HG03039 (cell line): Measurements from ENCODE around the gene KCNJ6.

ENCODE experiments used
- ATAC-seq: cut with Tn5 transposase; IDR thresholded peaks from one replicate; pipeline ENCODE4 v1.9.1; 2021; ENCODE audit warnings: mild to moderate bottlenecking, moderate library complexity; ENCODE audit not compliant: unreplicated experiment

The KCNJ6 gene

DNA sequence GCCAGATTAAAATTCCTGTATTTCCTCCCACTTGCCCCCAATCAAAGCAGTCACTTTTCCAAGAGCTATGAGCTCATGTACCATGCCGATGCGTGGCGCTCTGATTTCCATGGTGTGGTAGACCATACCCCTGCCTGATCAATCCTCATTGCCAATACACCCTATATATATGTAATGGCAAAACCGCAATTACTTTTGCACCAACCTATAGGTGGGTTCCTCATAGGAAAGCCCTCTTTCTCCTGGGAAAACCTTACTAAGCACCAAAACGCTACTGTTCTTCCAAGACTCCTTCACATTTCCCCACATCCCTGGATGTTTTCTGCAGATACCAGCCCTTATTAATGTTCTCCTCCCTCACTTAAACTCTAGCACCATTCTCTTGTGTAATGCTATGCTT lies 11.0 kb downstream of the KCNJ6 start:
- ATAC-seq: no peak

DNA sequence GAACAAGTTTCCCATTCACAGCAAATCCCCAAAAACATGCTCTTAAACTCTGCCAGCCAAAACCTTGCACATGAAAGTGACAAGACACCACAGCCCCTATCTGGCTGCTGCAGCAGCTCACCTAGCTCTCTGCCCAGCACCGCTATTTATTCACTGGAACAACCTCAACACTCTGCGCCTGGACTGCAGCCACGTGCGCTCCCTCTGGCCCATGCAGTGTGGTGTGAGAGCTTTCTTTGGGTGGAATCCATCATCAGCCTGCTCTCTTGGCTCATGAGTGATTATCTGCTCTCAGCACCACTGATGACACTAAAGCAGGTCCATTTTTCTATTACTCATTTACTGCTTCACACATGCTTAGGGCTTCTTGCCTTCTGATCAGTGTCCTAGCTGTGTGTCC lies 11.4 kb downstream of the KCNJ6 start:
- ATAC-seq: no peak

DNA sequence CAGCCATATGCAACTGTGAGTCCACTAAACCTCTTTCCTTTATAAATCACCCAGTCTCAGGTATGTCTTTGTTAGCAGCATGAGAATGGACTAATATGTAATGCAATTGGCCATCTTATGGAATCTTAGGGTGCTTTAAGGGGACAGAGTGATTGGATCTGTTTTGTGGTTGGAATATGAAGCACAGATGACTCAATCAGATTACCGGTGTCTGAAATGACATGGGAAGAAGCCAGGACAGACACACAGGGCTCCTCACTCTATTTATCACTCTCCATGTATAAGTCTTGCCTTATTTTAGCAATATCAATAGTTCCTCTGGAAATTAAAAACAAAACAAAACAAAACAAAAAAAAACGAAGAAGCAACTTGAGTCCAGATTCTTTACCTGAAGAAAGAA lies 12.9 kb downstream of the KCNJ6 start:
- ATAC-seq: no peak

DNA sequence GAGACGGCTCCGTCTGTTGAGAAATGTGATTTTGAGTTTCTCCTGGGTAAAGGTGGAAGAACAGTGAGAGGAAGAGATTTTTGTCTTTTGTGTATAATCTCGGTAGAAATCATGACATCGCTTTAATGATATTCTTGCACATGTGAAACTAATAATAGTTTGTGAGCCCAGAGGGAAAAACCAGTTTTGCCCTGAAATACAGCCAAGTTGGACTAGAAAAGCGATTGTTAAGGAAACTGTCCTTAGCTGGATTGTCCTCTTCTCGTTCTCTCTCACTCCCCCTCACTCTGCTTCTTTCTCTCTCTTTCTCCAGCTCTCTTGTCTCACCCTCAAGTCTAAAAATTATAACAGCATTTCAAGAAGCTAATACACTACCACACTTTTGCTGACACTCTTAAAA lies 17.1 kb downstream of the KCNJ6 start:
- no peak for ATAC-seq

DNA sequence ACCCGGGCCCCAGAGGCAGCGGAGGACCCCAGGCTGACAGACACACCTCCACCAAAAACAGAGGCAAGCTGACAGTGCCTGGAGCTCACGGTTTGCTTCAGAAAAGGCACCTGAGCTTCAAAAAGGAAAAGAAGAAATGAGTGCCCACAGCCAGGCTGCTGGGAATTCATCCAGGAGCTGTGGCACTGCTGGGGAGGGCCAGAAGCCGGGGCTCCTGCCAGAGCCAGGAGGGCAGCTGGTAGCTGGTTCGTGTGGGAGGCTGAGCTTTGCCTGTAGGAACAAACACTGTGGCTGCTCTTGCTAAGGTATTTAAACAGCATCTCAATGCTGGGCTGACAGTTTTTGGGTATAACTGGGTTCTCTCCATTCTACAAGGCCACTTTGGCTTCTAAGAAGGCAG lies 19.5 kb downstream of the KCNJ6 start:
- ATAC-seq: no peak

DNA sequence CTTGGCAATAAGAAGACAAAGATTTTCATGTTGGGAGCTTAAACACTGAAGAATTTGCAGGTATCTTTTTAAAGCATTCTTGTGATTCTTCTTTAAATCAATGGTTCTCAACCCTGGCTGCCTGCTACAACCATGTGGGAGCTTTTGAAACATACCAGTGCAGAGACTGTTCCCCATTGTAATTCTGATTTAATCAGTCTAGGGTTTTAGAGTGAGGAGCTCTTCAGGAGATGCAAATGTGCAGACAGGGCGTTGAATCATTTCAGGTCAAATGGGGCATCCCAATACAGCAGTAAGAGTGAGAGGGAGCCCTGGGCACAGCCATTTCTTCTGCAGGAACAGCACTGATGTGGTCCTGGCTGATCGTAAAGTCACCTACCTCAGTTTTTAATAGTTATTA lies 24.3 kb downstream of the KCNJ6 start:
- ATAC-seq: no peak

DNA sequence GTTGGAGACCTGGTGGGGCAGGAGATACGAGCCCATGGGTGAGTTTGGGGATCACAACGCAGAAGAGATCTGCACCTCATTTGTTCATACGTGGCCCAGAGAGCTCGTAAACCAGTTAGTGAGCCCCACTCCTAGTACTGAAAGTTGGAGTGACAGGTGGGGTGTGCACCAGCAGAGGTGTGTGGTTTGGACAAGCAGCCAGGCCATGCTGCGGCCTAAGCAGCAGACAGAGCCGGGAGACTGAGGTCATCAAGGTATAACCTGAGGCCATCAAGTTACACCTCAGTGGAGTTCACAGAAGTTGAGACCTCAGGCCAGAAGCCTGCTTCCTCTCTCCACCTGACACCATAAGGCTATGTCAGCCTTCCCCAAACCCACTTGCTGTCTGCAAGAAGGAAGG lies 27.6 kb downstream of the KCNJ6 start:
- no peak for ATAC-seq

DNA sequence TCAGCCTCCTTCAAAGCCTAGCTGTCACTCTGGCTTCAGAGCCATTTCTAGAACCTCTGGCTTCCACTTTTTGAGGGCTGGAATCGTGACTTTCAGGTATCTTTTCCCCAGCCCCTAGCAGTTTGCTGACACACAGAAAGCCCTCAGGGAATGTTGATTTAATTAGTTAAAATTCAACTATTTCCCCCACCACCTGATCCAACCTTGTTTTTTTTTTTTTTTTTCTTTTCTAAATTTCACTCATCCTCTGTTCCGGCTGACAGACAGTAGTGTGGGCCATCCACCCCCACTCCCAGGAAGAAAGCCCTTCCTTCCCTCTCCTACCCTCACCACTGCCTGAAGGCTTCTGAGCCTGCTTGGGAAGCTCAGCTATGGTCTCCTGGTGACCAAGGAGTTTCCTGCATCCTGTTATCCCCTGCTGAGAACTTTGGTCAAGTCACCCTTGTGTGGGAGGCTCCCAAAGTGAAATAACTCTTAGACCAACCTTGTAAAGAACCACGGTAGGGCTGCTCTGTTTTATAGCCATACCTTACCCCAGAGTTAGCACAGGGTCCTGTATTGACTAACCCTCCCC lies 29.4 kb downstream of the KCNJ6 start:
- no peak for ATAC-seq

DNA sequence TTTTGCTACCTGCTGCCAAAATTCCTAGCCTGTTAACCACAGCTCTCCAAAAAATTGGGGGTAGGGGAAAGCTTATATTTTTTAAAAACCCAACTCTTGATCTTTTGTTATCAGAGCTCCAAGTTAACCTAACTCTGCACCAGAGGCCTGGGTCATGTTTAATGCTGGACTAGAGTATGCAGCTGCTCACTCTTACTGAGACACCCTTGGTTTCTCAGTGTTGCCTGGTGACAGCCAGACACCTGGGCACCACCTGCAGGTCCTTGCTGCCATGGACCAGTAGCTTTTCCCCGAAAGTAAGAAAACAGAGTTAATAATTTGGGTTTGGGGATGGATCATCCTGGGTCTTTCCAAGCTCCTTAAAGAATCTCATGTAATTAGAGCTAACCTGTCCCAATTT lies 30.1 kb downstream of the KCNJ6 start:
- ATAC-seq: no peak

DNA sequence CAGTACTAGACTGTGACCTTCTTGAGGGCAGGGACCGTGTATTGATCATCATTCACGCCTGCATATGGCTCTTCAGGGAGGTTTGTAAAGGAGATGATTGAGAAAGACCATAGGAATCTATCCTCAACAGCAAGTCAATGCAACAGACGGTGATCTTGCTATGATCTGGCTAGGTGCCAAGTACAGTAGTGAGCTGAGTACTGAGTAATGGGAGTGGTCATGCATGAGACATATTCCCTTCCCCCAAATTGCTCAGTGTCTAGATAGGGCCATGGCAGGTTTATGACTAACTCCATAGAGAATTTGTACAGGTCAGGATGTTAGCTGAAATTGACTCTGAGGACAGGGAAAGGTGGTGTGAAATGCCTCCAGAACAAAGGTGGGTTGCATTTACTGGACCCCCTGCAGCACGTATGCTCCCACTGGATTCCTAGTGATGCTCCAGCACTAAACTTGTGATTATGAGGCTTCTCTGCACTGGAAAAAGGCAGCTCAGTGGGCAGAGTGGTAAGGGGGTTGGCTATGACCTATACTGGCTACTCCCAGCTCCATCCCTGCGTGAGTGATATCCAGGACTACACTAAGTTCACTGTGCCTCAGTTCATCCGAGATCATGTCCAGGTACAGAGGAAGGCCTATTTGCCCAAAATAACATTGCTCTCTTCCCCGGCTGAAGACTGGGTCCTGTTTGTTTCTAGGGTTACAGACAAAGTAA lies 37.2 kb downstream of the KCNJ6 start:
- no peak for ATAC-seq

DNA sequence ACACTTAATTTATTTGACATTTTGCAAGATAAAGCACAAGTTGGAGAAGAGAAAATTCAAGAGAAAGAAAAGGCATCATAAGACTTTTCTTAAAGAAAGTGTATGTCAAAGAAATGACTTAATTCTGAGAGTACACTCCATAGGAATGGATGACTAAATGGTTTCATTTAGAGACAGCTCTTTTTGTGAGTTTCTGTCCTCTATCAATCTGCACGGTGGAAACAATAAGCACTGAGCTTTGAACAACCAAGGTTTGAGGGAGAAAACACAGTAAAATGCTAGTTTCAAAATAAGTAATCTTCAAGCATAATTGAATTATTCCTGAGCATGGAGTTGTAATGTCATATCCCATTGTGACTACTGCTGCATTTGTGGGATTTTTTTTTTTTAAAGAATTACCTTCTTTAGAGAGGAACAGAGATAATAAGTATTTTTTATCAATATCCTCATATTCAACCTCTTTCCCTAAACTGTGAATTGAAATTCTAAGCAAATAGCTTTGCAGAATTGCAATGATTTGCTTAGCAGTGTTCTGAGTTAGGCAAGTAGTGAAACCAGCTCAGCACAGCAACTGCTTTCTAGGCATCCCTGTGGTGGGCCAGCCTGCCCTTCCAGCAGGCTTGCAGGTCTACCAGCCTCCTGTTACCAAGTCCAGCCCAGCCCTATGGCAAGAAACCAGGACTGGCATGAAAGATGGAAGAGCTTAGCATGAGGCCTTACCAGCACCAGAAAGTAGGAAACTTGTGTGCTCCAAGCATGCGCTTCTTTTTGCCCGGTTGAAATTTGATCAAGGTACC lies 38.2 kb downstream of the KCNJ6 start:
- ATAC-seq: no peak

DNA sequence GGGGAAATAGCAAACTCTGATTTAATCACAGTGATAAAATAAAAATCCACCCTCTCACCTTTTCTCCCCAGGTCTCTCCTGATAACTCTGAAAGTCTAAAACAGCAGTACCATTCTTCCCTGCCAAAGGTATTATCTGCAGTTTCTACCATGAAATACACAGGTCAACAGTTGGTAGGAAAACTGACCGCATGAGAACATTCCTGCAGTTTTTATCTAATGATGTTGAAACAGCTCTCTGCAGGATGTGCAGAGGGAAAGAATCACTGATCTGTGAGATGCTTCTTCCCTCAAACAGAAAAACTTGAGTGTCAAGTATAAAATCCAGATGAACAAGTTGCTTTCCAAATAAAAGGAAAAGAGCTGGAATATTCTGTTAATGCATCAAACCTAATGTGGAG lies 39.1 kb downstream of the KCNJ6 start:
- ATAC-seq: no peak

DNA sequence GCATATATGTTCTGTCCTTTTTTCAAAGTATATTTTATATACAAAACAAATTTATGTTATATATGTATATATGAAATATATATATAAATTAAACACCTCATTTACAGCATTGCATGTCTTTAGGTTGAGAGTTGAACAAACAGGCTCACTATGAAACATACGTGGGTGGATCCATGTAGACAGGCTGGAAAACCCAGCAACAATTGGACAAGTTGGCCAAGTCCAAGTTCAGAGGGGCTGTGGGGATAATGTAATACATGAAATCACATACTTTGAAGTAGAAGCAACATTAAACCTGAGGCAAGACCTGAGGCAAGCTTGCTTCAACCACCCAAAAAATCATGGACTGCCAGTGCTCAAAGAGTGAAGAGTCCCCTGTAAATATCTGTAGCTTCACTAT lies 39.7 kb downstream of the KCNJ6 start:
- ATAC-seq: no peak

DNA sequence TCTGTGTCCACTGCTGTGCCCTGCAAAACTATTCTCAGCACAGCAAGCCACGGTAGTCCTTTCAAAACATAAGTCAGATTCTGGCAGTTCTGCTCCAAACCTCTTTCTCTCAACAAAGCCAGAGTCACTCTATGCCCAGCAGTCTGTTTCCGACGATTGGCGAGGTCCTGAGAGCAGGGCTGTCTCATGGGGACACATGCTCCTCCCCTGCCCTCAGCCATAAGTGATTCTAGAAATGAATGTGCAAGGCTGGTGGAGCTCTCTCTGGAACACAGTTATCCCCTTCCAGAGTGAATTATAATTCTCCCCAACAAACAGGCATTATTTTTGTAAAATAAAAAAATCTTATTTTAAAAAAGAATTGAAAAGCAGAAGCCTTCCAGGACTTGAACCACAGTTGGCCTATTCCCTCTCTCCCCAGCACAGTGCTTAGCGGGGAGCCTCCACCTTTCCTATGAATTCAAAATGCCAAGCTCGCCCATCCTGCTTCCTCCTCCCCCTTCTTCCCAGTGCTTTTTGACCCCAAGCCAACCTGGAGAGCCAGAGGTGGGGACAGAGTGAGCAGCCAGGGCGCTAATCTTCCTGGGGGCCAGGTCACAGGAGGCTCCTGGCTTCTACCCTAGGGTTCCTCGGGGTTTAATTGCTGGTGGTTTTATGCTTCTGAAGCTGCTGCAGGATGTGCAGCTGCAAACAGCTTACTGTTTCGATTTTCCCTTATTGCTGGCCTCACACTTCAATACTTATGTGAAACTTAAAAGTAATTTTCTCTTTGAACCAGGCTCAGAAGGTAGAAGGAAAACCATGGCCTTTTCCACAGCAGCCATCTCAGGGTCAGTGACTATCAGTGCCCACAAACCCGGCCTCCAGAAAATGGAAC lies 41.1 kb downstream of the KCNJ6 start:
- no peak for ATAC-seq

DNA sequence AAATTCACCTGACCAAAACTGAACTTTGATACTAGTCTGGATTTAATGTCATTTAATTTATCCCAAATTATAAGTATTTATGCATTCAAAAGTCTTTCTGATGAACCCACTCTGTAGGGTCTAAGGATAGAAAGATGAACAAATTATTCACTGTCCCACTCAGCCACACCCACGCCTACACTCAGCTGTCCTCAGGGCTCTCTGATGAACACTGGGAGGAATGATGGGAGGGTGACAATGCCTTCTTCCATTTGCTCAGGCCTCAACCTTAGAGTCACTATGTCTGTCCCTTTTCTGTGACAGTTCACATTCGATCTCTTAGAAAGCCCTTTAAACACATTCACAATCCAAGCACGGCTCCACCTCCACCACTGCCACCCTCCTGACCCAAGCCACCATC lies 41.8 kb downstream of the KCNJ6 start:
- no peak for ATAC-seq

DNA sequence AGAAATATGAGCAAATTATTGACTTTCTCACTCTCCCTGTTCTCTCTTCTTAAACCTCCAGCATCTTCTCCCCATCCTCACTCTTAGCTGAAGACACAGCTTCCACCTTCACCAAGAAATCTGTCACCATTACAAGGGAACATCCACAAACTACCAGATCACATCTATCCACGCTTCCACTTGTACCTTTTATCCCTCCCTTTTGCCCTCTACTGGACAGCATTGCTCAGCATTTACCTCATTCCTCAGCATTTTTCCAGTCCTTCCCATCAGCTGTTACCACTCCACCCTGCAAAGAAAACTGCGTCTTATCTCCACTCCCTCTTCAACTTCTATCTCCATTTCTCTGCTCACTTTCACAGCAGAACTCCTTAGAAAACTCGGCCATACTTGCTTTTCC lies 42.6 kb downstream of the KCNJ6 start:
- ATAC-seq: no peak

DNA sequence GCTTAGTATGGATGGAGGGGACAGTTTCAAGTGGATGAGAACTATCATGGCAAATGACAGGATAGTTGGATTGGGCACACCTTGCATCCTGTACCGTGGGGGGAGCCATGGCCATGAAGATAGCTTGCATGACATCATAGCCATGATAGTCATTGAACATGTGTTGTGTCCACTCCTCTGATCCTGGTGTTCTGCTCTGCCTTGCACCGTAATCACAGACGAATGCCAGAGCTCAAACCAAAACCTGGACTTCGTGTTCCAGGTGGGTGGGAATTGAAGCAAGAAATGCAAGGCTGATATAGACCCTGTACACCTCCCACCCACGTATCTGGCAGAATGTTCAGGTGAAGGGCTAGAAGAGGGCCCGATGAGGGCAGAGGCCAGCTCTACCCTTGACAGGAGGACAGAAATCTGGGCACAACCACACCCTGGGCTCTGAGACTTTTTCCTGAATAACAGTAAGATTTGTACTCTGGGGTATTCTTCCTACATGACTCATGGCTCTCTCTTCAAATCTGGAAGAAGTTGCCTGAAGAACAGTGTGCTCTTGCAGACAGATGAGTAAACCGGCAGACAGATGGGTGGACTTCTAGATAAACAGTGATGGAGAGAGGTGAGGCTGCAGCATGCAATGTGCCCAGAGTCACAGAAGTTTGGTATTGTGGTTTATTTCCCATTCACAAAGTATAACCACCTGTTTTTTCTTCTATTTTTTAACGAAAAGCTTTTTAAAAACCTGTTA lies 45.0 kb downstream of the KCNJ6 start:
- no peak for ATAC-seq

DNA sequence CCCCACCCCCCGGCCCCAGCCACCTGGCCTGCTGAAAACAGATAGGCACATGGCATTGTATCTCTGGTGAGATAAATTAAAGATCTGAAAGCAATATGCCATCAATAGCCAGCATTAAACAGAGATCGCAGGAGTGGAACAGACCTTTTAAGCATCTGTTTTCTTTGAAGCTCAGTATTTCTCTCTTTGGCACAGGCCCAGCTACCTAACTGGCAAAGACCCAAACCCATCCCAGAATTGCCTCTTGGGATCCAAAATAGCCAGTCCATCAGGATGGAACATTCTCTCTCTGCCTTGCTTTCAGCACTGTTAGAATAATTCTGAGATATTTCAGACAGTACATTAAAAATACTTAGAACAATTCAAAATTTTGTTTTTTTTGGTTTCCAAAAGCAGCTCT lies 46.0 kb downstream of the KCNJ6 start:
- ATAC-seq: no peak

DNA sequence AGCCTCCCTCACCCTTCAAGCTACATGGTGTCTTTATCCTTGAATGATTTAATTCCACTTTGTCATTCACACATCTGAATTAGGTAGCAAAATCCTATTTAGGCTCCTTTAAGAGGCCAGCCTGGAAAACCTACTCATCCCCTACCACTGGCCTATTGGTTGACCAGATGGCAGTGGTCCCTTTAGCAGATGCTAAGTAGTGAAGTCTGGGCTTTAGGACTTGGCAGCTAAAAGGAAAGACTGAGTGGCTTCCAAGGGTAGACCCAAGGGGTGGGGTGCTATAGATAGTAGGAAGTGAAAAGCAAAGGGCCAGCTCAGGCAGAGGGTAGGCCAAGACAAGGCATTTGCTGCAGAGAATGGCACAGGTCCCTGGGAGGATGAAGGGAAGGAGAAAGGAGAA lies 46.6 kb downstream of the KCNJ6 start:
- ATAC-seq: no peak

DNA sequence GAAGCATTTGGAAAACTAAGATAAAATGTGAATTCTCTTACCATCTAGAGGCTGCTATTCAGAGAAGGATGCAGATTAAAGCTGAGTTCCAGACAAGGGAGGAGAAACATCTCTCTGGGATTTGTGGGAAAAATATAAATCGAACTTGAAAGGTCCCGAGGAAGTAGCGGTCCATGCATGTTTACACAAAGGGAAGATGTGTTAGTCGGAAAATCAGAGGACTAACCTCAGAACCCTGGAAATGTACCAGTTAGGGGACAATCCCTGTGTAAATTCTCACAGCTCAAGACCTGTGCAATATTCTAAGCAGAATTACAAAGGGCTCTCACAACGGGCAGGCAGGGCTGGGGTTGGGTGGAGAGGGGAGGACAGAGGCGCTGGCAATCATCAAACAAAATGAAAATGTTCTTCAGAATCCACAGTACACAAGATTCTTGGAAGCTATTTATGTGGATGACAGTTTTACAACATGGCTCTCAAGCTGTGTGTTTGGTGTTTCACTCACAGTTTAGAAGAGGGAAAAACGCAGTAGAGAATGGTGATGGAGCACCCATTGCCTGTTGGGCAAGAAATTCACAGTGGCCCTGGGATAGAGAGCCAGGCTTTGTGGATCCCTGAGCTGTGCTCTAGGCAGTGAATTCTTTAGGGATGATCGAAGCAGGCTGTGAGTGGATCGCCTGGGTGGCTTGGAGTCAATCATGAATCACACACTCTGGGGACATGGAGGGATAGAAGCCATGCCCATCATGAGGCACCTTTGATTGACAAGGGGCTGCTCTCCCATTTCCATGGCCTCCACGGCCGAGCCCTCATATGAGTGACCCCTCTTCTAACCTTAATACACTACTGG lies 47.6 kb downstream of the KCNJ6 start:
- ATAC-seq: no peak
